ENCODE measurements around the gene CLEC10A. TPM values are rescaled to one million over a fixed set of nuclear protein-coding genes. Genes with fewer than 3 reads are reported as not detected.
A peak's percentile ranks its signal among the peaks of the same experiment; 100 is the strongest.
"Not testable (repeated sequence)": the region's sequence is repeated elsewhere in the genome, so short reads cannot be mapped to it uniquely, and the experiment has no call there.

Gene CLEC10A, protein sequence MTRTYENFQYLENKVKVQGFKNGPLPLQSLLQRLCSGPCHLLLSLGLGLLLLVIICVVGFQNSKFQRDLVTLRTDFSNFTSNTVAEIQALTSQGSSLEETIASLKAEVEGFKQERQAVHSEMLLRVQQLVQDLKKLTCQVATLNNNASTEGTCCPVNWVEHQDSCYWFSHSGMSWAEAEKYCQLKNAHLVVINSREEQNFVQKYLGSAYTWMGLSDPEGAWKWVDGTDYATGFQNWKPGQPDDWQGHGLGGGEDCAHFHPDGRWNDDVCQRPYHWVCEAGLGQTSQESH
- total RNA-seq = 10 to 100 TPM in 3 of 4 donors, 1 to 10 TPM in 1; 9.1 to 16.9 (median 14.1) TPM
- polyA plus RNA-seq = 10 to 100 TPM in 2 of 3 donors, 1 to 10 TPM in 1; 9.6 to 17.6 (median 15.3) TPM

DNA sequence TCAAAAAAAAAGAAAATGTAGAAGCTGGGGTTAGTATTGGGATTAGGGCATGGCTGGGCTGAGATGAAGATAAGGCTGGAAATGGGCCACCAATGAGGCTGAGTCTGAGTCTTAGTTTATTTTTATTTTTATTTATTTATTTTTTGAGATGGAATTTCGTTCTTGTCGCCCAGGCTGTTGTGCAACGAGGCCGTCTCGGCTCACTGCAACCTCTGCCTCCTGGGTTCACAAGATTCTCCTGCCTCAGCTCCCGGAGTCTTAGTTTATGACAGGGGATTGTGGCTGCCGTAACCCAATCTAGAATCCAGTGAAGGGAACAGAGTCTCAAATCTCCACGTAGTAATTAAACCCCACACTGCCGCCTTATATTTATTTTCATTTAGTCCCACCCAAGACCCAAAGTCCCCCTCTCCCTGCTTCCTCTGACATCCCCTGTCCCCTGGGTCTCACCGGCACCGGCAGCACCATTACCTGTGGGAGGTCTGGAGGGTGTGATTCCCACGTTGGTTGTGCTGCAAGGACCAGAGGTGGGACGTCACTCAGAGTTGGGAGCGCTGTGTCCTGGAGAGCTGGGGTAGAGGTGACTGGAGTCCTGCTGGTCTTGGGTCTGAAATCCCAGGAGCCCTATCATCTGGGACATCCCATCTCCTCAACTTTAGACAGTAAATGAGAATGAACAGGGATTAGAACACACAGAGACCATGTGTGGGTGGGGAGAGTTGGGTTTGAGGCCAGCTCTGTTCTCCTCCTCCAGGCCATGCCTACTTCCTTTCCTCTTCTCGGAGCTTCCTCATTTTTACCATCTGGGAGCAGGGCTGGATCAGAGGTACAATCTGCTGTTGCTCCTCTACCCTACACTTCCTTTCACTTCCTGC is at the start of gene CLEC10A:
TSS of gene CLEC10A (minus strand) at position 671 of the 875 bp plus-strand sequence. CDS start 1,439 bp downstream, outside the sequence.
- no peaks in the 10 kb centered on the region for H3K36me3 ChIP-seq
- H3K27me3 ChIP-seq = no peaks in the 10 kb centered on the region
- H3K4me1 ChIP-seq = no peaks in the 10 kb centered on the region
- DNase-seq = no peak
- H3K27ac ChIP-seq = peak within 1 kb of the TSS in 2 of 4 donors; percentile 20 to 27
- intact Hi-C loops (cut with DNase I) = no loop called here
- 66 to 67% methylated on average over 15 of the region's 15 CpGs for WGBS, 2 donors
- H3K9me3 ChIP-seq = no peaks in the 10 kb centered on the region
- peak within 1 kb of the TSS in 1 of 4 donors; percentile 13 for H3K4me3 ChIP-seq
- TF ChIP-seq POLR2A (IDR thresholded peaks at IDR 0.05) (no peak), POLR2AphosphoS5 (IDR thresholded peaks at IDR 0.05) (no peak), EP300 (IDR thresholded peaks at IDR 0.05) (no peak)
- TF ChIP-seq, protein P1, sequence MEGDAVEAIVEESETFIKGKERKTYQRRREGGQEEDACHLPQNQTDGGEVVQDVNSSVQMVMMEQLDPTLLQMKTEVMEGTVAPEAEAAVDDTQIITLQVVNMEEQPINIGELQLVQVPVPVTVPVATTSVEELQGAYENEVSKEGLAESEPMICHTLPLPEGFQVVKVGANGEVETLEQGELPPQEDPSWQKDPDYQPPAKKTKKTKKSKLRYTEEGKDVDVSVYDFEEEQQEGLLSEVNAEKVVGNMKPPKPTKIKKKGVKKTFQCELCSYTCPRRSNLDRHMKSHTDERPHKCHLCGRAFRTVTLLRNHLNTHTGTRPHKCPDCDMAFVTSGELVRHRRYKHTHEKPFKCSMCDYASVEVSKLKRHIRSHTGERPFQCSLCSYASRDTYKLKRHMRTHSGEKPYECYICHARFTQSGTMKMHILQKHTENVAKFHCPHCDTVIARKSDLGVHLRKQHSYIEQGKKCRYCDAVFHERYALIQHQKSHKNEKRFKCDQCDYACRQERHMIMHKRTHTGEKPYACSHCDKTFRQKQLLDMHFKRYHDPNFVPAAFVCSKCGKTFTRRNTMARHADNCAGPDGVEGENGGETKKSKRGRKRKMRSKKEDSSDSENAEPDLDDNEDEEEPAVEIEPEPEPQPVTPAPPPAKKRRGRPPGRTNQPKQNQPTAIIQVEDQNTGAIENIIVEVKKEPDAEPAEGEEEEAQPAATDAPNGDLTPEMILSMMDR (IDR thresholded peaks at IDR 0.05) = no peak

DNA sequence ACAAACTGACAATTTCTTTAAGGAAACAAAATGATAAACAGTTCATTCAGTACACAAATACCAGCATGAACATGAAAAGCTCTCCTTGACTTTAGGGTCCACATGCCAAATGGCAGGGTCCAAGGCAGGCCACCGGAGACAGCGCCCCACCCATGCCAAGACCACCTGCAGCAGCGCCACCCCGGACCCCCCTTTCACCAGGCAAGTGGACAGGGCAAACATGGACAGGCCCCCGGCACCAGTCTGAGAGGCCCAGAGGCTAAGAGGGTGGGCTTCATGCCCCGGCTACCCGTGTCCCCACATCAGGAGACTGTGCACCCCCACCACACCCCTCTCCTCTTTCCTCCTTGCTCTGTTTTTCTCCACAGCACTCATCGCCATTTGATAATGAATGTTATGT is 49.3 kb upstream of the CLEC10A start:
- no peak overlapping the region for H3K4me3 ChIP-seq
- no peaks in the 10 kb centered on the region for H3K9me3 ChIP-seq
- WGBS, 2 donors = 89 to 93% methylated on average over 8 of the region's 8 CpGs
- intact Hi-C loops (cut with DNase I) = no loop called here
- no peaks in the 10 kb centered on the region for H3K36me3 ChIP-seq
- no peak overlapping the region for H3K27ac ChIP-seq
- no peak for DNase-seq
- H3K4me1 ChIP-seq = no peaks in the 10 kb centered on the region
- TF ChIP-seq POLR2A (IDR thresholded peaks at IDR 0.05) (no peak), POLR2AphosphoS5 (IDR thresholded peaks at IDR 0.05) (no peak), EP300 (IDR thresholded peaks at IDR 0.05) (no peak)
- TF ChIP-seq, protein P1 (IDR thresholded peaks at IDR 0.05) = no peak
- peaks cover 0 to 44% (median 6%) of the 10 kb centered on the region in 3 donors for H3K27me3 ChIP-seq

DNA sequence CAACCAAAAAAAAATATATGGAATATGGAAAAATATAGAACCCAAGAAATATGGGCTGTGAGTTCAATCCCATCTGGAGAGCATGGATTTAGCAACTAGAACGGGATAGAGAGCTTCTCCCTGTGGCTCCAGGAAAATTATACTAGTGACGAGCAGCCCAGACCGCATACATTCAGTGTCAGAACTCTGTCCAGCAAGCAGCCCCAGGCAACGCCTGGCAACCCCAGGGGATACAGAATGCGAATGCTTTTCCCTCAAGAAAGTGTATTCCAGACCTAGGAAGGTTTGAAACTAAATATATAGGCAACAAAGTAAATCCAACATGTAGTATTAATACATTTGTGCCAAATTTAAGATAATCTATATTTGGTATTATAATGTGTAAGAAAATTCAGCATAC is 48.1 kb upstream of the CLEC10A start:
- no peak for TF ChIP-seq POLR2A (IDR thresholded peaks at IDR 0.05)
- no peak for TF ChIP-seq EP300 (IDR thresholded peaks at IDR 0.05)
- no peak for TF ChIP-seq POLR2AphosphoS5 (IDR thresholded peaks at IDR 0.05)
- TF ChIP-seq, protein P1 (IDR thresholded peaks at IDR 0.05) = no peak
- peaks cover 0 to 42% (median 0%) of the 10 kb centered on the region in 3 donors for H3K27me3 ChIP-seq
- no peak overlapping the region for H3K27ac ChIP-seq
- no peaks in the 10 kb centered on the region for H3K4me1 ChIP-seq
- 74 to 81% methylated on average over 5 of the region's 5 CpGs for WGBS, 2 donors
- H3K9me3 ChIP-seq = no peaks in the 10 kb centered on the region
- DNase-seq = no peak
- intact Hi-C loops (cut with DNase I) = no loop called here
- H3K36me3 ChIP-seq = no peaks in the 10 kb centered on the region
- H3K4me3 ChIP-seq = no peak overlapping the region

DNA sequence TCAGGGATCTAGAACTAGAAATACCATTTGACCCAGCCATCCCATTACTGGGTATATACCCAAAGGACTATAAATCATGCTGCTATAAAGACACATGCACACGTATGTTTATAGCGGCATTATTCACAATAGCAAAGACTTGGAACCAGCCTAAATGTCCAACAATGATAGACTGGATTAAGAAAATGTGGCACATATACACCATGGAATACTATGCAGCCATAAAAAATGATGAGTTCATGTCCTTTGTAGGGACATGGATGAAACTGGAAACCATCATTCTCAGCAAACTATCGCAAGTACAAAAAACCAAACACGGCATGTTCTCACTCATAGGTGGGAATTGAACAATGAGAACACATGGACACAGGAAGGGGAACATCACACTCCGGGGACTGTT is 47.5 kb upstream of the CLEC10A start:
- H3K9me3 ChIP-seq; H3K4me3 ChIP-seq; H3K27ac ChIP-seq; intact Hi-C loops (cut with DNase I); H3K4me1 ChIP-seq; H3K36me3 ChIP-seq; DNase-seq: not testable (repeated sequence)
- WGBS, 2 donors = 89 to 93% methylated on average over 5 of the region's 5 CpGs
- peaks cover 0 to 36% (median 0%) of the 10 kb centered on the region in 3 donors for H3K27me3 ChIP-seq

DNA sequence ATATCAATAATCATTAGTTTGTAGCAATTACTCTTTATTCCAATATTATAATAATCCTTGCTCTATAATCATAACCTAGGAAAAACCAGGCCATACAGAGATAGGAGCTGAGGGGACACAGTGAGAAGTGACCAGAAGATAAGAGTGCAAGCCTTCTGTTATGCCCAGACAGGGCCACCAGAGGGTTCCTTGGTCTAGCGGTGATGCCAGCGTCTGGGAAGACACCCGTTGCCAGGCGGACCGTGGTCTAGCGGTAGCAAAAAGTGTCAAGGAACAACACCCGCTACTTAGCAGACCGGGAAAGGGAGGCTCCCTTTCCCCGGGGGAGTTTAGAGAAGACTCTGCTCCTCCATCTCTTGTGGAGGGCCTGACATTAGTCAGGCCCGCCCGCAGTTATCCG is 46.3 kb upstream of the CLEC10A start:
- H3K4me1 ChIP-seq; H3K36me3 ChIP-seq; H3K9me3 ChIP-seq; DNase-seq; intact Hi-C loops (cut with DNase I); H3K4me3 ChIP-seq; H3K27ac ChIP-seq: not testable (repeated sequence)
- WGBS, 2 donors = 76 to 90% methylated on average over 12 of the region's 12 CpGs
- H3K27me3 ChIP-seq = peaks cover 0 to 29% (median 0%) of the 10 kb centered on the region in 3 donors

Measured in sigmoid colon (tissue), 7 donors.